Stimulated activated CD4-positive, alpha-beta T cell treated with anti-CD3 and anti-CD28 coated beads, Interleukin-12 subunit alpha, Interleukin-12 subunit beta, amount 100 ng/mL, for 24 hours (primary cell): Measurements from ENCODE around the gene CRIM1.

Source experiments
- DNase-seq, 2 experiments: peaks; one replicate each; pipeline ENCODE4 v3.0.0-alpha.2; 2020; ENCODE audit warnings: low read depth in 2 of 2

The CRIM1 gene

DNA sequence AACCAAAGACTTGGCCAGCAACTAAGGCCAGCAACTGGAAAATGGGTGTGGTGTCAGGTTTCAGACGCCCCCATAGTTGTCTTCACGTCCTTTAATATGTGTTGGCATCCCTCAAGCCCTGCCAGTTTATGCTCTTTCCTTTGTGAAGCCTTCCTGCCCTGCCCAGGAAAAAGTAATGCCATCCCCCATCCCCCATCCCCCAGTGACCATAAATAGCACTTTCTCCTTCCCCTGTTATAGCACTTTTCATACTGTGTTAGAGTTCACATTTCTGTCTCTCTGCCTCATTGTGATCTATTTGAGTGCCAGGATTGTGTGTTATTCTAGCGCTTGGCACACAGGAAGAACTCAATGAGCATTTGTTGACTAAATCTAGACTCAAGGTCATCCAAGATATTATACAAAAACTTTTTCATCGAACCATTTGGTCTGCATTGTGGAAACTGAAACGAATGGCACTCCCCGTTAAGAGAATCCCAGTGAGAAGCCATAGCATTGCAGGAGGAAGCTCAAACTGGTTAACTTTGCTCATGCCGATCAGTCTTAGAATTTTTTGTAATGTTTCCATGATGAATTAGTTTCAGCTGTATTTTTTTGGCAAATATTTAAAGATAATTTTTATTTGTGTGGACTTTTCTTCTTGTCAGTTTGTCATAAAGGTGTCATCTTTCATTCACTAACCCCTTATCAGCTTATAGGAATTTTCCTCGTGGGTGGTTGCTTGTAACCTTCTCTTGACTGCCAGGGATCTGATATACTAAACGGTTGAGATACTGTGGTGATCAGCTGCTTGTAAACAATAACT is 15.7 kb downstream of the CRIM1 start:
- no peak for DNase-seq

DNA sequence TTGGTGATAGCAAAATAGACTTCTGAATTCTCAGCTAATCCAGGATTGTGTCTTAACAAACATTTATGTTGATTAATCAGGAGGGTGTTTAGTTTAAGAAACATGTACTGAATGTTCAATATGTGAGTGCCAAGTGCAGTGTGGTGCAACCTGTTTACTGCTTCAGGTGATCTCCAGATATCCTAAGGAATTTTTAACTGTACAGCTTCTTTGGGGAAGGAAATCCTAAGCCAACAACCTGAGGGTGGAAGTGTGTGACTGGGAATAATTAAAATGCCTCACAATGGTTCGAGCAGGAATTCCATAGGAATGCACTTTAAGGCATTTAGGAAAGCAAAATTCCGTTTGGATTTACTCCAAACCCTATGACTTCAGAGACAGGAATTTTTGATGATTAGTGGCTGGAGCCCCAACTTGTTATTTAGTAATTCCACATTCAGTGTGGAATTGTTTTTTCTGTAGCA is 16.4 kb downstream of the CRIM1 start:
- DNase-seq, result no peak

DNA sequence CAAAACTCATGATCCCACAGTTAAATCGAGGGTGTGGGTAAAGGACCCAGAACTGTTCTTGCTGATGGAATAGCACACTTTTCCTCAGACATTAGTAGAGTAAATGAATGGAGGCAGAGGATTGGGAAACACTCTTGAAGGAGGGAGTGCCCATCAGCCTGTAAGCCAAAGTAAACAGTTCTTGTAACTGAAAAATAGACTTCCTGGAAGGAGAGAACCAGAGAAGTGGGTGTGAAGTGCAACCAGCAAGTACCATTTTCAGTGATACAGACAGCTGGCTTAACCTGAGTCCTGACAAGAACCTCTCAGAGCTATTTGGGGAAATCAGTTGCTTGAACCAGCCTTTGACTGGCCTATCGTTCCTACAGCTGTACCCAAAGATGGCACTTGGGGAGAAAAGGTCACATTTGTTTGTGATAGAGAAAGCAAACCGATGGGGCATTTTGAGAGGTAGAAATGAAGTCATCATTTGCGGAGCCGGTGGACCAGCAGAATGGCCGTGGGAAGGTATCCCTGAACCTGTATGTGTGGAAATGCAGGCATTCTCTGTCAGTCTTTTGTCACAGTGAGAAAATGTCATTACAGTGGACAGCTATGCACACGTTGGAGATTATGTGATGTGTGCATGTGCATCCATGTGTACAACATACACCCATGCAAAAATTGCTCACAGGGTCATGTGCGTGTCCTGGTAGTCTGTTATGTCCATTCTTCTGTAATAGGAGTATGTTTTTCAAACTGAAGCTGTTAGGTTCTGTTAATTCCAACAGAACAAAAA is 17.8 kb downstream of the CRIM1 start:
- DNase-seq, result no peak

DNA sequence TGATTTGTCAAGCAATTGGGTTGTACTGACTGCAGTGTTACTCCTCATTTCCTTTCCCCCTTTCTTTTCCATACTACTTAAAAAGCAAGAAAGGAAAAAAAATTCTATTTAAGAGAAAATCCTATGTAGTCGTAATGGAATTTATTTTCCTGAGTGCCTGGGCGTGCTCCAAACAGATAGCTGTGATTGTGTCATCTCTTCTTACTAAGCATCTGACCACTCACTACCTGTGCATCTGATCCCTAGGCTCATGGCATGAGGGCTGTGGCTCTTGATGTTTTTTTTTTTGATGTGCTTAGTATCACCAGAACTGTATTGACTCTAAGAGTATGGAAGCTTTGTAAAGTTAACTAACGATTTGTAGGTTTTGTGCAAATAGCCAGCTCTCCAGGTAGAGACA is 19.0 kb downstream of the CRIM1 start:
- no peak for DNase-seq

DNA sequence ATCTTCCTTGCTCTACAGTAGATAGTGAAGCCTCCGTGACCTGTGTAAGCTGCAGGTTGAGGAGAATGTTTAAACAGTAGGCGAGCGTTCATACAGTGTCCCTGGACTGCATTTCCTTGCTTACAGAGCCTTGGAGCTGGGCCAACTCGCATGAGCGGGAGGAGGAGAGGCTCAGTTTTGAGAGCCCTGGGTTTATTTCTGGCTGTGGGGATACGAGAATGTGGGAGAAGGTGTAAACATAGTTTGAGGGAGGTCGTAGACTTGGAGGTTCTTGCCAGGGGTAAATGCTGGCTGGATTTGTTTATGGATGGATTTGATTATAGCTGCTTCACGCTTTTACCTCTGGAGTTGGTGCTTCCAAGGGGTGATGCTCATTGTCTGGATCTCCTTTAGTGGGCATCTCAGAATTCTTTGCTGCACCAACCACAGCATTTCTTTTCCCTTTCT is 20.8 kb downstream of the CRIM1 start:
- no peak for DNase-seq

DNA sequence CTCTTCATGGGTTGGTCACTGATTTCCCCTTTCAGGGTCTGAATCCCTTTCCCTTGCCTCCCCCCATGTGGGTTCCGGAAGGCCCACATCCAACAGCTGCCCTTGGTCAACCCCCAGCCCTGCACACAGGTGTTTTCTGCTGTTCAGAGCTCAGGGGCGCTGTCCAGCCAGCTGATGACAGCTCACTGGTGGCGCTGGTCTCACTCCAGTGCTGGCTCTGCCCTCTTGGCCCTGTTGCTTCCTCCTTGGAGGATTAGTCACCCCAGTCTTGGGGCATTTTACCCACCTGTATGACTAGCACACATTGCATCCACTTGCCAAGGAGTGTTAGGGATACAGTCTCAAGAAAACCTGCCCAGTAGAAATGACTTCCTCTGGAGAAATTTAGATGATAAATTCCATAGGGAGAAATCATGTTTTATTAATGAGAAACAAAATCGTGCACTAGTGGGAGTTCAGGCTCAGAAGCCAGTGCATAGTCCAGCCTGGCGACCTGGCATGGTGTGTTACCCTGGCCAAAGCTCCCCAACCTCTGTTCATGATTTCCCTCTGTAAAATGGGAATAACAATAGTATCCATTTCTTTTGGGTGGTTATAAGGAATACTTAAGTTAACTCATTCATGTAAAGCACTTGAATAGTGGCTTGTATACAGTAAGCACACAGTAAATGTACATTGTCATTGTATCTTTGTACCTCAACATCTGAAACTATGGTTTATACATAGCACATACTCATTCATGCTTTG is 21.6 kb downstream of the CRIM1 start:
- no peak for DNase-seq

DNA sequence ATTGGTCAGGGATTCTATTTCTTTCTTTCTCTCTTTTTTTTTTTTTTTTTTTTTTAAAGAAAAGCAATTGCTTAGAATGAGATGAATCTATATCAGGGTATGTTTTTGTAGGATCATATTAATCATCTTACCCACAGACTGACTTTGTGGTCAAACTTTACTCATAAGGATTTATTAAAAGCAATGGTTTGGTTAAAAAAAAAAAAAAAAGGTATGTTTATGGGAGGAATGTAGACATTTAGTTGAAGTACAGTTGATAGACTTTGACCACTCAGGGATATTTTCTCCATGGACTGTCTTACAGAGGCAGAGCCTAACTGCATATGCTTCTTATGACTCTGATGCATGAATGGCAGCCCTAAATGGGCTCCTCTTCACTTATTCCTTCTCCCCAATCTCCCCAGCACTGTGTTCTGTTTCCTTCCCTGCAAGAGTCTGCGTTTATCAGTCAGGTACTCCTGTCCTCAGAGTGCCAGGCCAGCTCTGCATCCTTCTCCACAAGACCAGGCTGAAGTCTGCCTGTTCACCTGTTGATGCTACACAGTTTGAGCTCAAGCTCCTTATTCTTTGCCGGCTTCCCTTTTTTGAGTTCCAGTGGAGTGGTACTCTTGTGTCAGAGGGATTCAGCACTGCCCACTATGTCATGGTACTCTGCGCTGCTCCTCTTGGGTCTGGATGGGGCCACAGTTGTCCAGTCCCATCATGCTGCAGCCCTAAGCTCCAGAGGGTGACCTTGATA is 24.3 kb downstream of the CRIM1 start:
- no peak for DNase-seq

DNA sequence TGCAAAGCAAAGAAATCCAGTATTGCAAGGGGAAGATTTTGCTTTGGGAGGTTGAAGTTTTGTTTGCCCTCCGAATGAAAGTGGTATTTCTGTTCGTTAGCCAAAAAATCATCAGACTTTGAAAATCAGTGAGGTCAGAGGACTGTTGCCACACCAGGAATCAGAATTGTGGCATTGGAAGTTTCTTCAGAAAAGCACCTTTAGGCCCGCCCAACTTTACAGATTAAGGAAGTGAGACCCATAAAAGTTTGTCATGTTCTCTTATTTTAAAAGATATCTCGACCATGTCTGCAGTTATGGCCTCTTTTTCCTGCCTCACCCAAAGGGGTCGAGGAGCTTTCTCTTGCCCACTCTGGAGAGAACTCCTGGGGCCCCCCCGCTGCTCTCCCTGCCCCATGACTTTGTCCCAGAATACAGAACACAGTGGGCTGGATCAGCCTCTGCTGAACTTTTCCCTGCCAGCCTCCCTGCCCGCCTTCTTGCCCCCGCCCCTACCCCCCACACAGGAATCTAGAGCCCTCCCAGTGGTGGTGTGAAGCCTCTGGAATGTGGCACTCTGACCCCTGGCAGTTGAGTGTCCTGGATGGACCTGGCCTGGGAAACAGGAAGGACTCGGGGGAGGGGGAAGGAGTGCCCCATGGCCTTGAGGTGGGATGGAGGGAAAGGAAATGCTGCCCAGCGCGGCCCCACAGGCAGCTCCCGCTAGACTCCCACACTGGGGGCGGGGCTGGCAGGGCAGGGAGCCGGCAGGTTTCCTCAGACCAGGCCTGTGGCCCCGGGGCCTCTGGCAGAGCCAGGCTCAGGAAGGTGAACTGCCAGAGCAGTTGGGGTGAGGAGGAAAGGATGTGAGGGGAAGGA is 25.3 kb downstream of the CRIM1 start:
- no peak for DNase-seq

DNA sequence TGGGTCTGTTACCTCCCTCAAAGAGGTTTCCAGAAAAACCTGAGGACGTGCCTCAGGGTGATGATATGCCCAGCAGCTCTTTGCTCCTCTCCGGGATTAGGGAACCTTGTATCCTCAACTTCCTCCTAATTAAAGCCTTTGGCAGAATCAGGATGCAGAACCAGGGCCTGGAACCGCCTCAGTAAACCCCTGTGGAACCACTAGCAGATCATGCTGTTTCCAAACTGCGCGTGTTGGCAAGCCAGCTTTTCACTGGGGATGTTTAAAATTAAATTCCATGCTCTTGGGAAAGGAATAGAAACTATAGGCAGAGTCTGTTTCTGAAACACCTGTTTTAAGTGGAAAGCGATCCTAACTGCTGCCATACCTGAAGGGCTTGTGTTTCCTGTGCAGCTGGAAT is 26.4 kb downstream of the CRIM1 start:
- DNase-seq, result no peak

DNA sequence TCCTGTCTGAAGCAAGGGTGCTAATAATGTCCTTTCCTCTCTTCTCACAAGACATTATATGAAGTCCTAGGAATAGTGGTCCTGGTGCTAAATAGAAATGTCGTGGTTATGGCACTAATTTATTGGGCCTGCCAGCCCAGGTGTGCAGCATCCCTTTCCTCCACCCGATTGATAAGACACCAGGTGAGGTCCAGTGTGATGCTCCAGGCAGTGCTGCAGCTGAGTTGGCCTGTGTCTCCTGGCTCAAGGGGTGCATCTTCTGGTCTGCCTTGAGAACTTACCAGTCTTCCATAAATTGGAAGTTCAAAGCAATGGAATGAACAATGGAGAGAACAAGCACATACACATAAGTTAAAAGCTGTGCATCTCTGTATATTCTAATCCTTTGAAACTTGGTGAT is 26.9 kb downstream of the CRIM1 start:
- no peak for DNase-seq

DNA sequence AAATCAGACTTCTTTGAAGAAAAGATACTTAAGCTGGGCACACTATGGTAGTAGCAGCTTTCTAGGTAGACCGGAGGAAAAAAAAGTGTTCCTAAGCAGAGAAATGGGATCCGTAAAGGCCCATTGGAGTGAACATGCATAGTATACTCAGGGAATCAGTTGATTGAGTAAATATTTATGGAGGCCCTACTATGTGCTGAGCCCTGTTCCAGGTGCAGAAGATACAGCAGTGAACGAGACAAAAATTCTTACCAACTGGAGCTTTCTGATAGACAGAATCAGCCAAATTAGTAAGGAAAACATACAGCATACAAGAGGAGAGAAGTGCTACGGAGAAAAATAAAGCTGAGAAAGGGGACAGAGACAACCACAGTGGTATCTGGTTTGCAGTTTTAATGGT is 28.1 kb downstream of the CRIM1 start:
- DNase-seq, result no peak

DNA sequence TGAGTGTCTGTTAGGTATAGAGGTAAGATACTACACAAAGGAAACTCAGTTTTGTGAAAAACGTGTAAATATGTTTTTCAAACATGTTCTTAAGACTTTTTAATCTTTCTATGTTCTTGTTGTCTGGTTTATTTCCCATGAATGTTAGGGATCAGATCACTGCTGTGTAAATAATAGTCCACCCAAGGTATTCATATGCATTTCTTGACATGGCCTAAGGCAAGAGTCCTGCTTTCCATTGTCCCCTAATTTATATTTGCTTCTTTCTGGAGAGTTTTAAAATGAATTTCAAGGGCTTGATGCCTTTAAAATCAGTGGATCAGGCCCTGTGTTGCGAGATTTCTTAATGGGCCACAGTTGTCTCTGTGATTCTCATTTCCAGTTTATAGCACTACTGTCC is 28.9 kb downstream of the CRIM1 start:
- DNase-seq, result no peak

DNA sequence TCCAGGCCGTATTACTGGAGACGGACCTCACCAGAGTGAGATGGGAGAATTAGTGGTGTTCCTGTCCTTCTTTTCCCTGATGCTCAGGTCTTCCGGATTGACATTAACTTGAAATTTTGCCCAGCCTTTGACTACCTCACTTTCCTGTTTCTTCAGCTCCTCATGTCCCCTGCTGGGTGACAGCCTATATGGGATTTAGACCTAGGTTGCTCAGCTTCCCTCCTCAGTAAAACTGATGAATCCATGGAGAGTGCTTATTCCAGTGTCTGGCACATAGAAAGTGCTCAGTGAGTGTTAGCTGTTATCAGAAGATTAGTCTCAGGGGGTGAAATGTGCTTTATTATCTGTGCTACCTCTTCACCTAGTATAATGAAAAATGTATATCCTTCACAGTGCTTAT is 30.0 kb downstream of the CRIM1 start:
- no peak for DNase-seq

DNA sequence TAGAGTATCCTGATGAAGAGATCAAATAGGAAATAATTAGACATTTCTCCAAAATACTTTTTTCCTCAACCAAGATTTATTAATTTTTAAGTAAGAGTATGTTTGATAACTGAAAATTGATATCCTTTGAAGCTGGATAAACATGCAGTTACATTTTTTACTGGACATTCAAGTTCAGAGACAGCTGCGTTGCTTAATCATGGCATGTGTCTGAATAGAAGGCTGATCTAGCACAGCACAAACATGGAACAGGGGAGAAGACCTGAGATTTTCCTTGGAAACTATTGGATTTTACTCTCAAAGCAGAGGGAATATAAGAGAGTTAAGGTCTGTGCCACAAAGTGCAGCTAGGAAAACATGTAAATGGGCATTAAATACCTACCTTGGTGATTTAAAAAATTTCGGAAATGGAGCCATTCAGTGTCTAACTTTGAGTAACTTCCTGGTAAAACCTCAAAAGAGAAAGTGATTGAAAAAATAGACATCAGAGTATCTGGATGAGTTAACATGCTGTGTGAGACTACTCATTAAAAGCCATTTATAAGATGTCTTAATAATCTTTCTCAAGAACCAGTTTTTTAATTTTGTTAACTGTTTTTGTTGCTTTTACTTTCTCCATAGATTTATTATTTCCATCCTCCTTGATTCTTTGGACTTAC is 31.8 kb downstream of the CRIM1 start:
- DNase-seq, result no peak

DNA sequence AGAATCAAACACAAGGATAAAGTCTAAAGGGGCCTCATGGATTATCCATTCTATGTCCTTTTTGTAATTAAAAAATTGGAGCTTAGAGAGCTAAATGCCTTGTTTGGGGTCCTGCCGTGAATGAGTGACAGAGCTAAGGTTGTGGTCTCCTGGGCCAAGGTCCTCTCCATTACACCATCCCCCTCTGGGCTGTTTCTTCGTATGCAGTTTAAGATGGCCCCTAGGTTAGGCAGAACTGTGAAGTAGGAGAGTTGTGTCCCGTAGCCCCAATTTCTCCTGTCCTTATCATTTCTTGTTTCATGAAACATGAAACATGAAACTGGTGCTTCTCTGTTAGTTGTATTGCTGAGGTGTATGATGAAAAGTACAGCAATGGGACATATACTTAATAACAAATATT is 32.9 kb downstream of the CRIM1 start:
- DNase-seq, result no peak

DNA sequence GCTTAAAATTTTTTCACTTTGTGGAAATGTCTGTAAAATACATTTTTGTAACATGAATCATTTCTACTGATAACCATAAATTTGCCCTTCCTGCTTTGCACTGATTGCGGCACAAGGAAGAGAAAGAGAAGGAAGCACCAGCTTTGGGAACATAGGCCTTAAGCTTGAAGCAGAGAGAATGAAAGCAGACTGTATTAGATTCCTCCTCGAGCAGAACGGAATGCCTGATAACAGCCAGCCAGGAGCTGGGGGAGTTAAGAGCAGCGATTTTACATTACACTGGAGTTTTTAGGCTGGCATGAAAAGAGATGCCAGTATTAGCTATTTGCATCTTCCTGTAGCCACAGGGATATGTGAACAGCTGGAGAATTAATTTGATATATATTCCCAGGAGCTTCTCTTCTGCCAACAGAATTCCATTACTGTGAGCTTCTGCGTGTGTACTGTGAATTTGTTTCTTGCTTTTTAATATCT is 33.5 kb downstream of the CRIM1 start:
- no peak for DNase-seq

DNA sequence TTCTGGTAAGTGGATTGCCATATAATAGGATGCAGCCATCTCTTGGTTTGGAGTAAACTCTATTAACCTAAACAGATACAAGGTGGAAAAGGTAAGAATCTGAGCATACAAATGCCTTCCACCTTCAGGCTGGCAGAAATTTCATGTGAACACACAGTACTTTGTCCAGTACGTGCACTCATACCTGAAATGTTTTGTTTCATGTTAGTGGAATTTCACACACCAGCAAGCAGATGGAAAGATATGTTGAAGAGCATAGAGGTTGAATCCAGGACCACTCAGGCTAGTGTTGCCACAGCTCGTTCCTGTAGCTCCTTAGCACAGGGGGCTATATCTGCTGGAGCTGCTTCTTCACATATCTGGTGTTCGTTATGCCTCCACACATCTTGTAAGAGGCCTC is 34.0 kb downstream of the CRIM1 start:
- no peak for DNase-seq

DNA sequence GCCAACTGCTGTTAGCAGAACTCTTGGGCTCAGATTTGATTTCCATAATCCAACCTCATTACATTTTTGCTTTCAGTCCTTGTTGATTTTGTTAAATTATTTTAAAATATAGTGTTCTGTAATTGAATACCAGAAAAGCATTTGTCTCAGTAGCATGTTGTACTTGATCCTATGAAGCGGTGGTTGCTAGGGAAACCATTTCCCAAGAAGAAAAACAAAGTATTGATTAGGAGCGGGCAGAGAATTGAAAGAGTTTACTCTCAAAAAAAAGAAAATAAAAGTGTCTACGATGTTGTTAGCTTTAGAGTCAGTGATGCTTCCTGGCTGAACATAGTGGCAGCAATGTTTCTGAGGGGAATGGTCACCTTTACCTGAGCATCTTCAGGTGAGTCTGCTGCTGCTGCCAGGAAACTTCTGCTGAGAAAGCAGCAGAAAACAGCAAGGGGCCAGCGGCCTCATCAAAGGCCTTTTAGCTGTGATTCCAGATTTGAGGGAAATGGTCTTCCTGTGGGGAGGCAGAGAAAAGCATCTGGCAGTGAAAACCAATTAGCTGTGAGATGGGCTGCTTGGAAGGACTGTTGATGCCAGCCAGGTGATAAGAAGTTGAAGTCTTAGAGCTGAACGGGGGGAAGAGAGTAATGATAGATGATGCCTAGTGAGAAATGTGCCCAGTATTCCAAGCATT is 37.1 kb downstream of the CRIM1 start:
- no peak for DNase-seq

DNA sequence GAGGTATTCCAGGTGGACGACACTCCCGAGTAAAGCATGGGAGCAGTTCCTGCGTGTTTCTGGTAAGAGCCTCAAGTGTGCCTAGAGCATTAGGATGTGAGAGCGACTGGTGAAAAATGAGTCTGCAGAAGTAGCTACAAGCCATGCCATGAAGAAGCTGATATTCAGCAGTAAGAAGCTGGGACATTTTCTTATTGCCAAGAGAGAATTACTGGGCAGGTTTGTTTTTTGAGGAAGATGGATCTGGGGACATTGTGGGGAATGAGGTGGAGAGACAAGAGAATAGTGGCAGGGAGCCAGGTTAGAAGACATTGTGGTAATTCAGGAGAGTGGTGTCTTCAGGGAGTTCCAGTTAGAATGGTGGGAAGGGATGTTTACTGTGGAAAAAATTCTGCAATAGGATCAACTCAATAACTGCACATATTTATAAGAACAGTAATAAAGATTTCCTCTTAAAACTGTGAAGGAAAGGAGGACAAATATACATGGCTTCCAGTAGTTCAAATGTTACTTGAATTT is 38.2 kb downstream of the CRIM1 start:
- DNase-seq, result no peak
